ENCODE measurements around the gene DAB2.
A peak's percentile ranks its signal among the peaks of the same experiment; 100 is the strongest.
"Not testable (repeated sequence)": the region's sequence is repeated elsewhere in the genome, so short reads cannot be mapped to it uniquely, and the experiment has no call there.

The DAB2 gene

GRCh38 chr5:39417979-39418378, 6.8 kb downstream of the DAB2 start:
- no peak for DNase-seq

- DNase-seq, result no peak
Observed at GRCh38 chr5:39415201-39415600, 9.6 kb downstream of the DAB2 start.

DNA sequence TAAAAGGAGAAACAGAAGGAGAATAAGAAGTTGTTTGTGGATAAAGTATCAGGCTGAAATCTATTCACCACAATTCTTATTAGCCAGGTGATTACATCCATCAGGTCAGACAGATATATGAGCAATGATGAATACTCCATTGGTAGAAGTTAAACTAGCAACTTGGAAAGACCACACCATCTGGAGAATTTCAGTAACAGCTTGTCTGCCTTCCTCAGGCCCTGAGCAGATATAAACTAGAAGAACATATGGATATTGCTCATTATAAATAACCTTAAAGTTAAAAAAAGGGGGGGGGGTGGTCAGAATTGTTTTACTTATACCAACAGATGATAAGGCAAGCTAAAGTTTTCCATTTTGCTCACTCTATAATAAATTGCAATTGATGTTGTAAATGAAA, 10.4 kb downstream of the DAB2 start:
- no peak for DNase-seq

- no peak for DNase-seq
Observed at GRCh38 chr5:39413771-39414170, 11.0 kb downstream of the DAB2 start.

GRCh38 chr5:39412721-39413394, 11.9 kb downstream of the DAB2 start:
- DNase-seq, result no peak

- DNase-seq, result no peak
Observed at GRCh38 chr5:39411985-39412384, 12.8 kb downstream of the DAB2 start.

GRCh38 chr5:39411061-39411460, 13.7 kb downstream of the DAB2 start:
- no peak for DNase-seq

DNA sequence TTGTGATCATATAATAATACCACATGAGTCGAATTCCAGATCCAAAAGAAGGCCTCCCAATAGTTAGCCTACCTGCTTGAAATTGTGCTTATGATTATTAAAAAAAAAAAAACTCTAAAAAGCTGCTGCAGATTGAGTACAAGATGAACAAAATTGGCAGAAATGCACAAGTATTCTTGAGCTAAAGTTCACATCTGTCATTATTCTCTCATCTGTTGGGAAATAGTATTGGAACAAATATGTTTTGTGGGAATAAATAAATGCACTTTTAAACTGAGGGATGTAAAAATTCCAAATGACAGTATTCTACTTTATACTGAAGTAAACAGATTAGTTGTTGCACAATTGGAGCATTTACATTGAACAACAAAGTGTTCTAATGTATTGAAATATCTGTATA, 15.7 kb downstream of the DAB2 start:
- DNase-seq, result no peak

GRCh38 chr5:39405083-39405843, 19.5 kb downstream of the DAB2 start:
- no peak for DNase-seq

DNA sequence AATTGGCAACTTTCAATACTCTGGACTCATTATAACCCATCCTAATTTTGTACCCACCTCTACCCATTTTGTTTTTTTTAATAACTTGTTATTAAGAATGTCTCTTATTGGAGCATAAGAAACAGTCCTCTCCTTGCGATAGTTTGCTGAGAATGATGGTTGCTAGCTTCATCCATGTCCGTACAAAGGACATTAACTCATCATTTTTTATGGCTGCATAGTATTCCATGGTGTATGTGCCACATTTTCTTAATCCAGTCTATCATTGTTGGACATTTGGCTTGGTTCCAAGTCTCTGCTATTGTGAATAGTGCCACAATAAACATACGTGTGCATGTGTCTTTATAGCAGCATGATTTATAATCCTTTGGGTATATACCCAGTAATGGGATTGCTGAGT, 21.0 kb downstream of the DAB2 start:
- DNase-seq, result not testable (repeated sequence)

GRCh38 chr5:39402140-39402539, 22.6 kb downstream of the DAB2 start:
- not testable (repeated sequence) for DNase-seq

DNA sequence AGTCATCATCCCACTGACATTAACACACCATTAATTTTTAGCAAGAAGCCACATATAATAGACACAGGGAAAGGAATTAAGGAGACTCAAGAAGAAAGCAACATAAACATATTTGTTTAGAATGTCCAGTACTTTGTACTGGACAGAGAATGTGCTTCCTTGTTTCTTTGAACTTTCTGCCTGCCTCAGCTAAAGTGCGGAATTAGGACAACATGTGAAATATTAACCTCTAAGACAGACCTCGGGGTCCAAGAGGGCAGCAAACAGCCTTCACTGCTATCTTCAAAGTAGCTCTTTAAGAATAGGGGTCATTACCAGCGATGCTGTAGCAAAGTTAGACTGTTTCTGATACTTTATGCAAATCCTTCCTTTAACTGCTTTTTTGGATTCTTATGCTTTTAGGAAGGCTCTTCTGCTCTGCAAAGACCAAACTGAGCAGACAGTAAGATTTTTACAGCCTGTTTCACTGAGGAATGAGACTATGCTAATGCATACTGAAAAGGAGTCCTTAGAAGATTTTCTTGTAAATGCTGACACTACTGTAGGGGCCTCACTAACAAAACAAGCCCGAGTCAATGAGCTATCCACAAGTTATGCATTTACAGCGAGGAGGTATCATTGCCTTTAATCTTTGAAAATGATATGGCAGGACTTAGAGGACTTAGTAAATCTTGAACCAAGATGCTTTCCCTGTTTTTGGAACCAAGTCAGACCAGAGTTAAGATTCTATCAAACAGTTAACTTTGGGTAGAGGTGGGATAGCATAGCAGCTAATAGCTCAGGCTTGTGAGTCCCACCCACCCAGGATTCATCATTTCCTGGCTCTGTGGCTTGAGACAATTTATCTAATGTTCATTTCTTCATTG, 23.8 kb downstream of the DAB2 start:
- no peak for DNase-seq

- no peak for DNase-seq
Observed at GRCh38 chr5:39399135-39400036, 25.4 kb downstream of the DAB2 start.

DNA sequence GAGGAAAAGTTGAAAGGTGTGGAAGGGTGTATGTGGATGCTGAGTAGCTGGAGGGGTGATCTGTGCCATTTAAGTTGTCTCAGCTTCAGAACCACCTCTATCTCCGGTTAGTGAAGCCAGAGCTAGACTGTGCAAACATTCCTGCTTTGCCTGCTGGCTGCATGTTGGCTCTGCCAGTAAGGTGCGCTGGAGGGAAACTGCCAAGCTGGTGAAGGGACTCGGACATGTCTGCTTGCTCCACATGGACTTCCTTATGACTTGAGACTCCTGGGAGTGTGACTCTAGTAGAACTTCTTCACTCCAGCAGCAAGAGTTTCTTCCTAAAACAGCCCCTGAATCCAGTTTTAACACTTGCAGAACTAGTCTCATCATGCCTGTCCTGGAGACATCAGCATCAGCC, 27.9 kb downstream of the DAB2 start:
- no peak for DNase-seq

- DNase-seq, result no peak
Observed at GRCh38 chr5:39395521-39395920, 29.3 kb downstream of the DAB2 start.

DNA sequence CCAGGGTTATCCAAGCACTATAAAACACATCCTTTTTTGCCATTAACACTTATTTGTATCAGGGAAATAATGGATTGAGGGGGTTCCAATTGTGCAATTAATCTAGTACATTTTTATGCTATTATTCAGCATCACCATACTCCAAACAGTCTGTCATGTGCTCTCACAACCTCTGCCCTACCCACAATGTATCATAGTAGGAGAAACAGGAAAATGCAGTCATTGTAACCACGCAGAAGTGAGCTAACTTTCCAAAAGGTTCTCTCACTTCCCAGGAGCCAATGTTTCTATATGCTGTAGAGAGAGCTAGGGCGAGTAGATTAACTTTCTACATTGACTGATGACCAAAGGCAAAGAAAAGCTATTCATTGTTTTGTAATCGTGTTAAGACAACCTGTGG, 29.8 kb downstream of the DAB2 start:
- DNase-seq, result no peak

GRCh38 chr5:39390945-39391344, 33.8 kb downstream of the DAB2 start:
- DNase-seq, result no peak

- DNase-seq, result no peak
Observed at GRCh38 chr5:39387293-39387692, 37.5 kb downstream of the DAB2 start.

- DNase-seq, result no peak
Observed at GRCh38 chr5:39384271-39384670, 40.5 kb downstream of the DAB2 start.

DNA sequence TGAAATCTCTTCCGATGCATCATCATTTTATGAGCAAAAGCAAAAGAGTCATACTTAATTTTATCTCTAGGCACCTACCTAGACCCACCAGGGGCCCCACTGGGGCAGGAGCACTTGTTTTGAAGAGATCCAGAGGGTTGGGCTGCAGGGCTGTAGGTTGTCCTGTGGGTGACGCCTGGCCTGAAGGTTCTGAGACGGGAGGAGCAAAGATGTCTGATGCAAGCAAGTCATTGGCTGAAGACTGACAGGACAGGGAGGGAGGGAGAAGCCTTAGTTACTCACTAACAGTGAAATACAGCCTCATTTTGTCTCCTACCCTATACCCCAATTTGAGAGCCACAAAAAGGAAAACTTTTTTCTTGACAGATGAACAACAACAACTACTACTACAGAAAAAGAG, 43.4 kb downstream of the DAB2 start:
- DNase-seq, result no peak

GRCh38 chr5:39379693-39380092, 45.1 kb downstream of the DAB2 start:
- no peak for DNase-seq

GRCh38 chr5:39377613-39378012, 47.2 kb downstream of the DAB2 start:
- DNase-seq, result no peak

DNA sequence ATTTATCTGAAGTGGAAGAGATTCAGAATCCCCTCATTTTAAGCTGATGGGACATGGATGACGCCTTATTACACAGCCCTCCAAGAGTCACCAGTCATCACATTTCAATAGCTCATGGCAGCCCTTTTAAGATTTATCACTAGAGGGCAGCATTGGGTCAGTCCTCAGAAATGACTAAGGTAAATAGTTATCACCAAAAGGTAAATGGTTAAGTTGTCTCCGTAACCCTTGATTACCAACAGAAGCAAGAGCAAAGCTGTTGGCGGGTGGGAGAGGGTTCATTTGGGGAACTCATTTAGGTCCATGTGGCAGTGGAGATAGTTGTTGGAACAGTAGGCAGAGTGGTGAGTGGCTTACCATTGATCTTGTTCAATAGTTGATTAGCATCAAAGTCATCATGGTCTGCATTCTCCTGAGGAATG, 48.5 kb downstream of the DAB2 start:
- DNase-seq, result peak; percentile 4

Measured in activated T-cell treated with anti-CD3 and anti-CD28 coated beads for 4 hours (primary cell).